ENCODE results near the gene TNS1.

TNS1 gene

GRCh38 chr2:218012284-218012683, 9.5 kb upstream of the TNS1 start:
- Histone ChIP-seq H3K36me3 (ENCODE audit: control insufficient read depth in 1 of 2, insufficient read depth in 2 of 2, low read length in 2 of 2) (no peaks in the 10 kb centered on the region), H3K27me3 (ENCODE audit: low read depth, low read length) (peaks cover 9% of the 10 kb centered on the region), H3K9me3 (ENCODE audit: control insufficient read depth in 1 of 2, low read length in 2 of 2) (no peaks in the 10 kb centered on the region), H3K27ac (ENCODE audit: low read length) (no peak overlapping the region), H3K4me1 (ENCODE audit: control insufficient read depth in 1 of 2, insufficient read depth in 2 of 2, low read length in 2 of 2) (peaks cover 0 to 24% of the 10 kb centered on the region in 2 donors), H3K4me3 (ENCODE audit: low read depth in 1 of 2, low read length in 2 of 2) (no peak overlapping the region)

- Histone ChIP-seq H3K9me3 (ENCODE audit: control insufficient read depth in 1 of 2, low read length in 2 of 2) (no peaks in the 10 kb centered on the region), H3K4me3 (ENCODE audit: low read depth in 1 of 2, low read length in 2 of 2) (no peak overlapping the region), H3K36me3 (ENCODE audit: control insufficient read depth in 1 of 2, insufficient read depth in 2 of 2, low read length in 2 of 2) (no peaks in the 10 kb centered on the region), H3K4me1 (ENCODE audit: control insufficient read depth in 1 of 2, insufficient read depth in 2 of 2, low read length in 2 of 2) (peaks cover 0 to 18% of the 10 kb centered on the region in 2 donors), H3K27ac (ENCODE audit: low read length) (no peak overlapping the region), H3K27me3 (ENCODE audit: low read depth, low read length) (peaks cover 9% of the 10 kb centered on the region)
These were observed 8.9 kb upstream of the TNS1 start for GRCh38 chr2:218011653-218012040.

GRCh38 chr2:218010984-218011652, 8.3 kb upstream of the TNS1 start:
- no peaks in the 10 kb centered on the region for H3K9me3 ChIP-seq (ENCODE audit: control insufficient read depth in 1 of 2, low read length in 2 of 2)
- no peak overlapping the region for H3K27ac ChIP-seq (ENCODE audit: low read length)
- H3K36me3 ChIP-seq (ENCODE audit: control insufficient read depth in 1 of 2, insufficient read depth in 2 of 2, low read length in 2 of 2) = no peaks in the 10 kb centered on the region
- H3K27me3 ChIP-seq (ENCODE audit: low read depth, low read length) = peaks cover 9% of the 10 kb centered on the region
- H3K4me1 ChIP-seq (ENCODE audit: control insufficient read depth in 1 of 2, insufficient read depth in 2 of 2, low read length in 2 of 2) = peaks cover 0 to 18% of the 10 kb centered on the region in 2 donors
- H3K4me3 ChIP-seq (ENCODE audit: low read depth in 1 of 2, low read length in 2 of 2) = peak overlapping the region in 1 of 2 donors; percentile 26

GRCh38 chr2:218010140-218010983, 7.6 kb upstream of the TNS1 start:
- H3K4me1 ChIP-seq (ENCODE audit: control insufficient read depth in 1 of 2, insufficient read depth in 2 of 2, low read length in 2 of 2) = peaks cover 0 to 18% of the 10 kb centered on the region in 2 donors
- H3K27ac ChIP-seq (ENCODE audit: low read length) = no peak overlapping the region
- H3K9me3 ChIP-seq (ENCODE audit: control insufficient read depth in 1 of 2, low read length in 2 of 2) = no peaks in the 10 kb centered on the region
- H3K4me3 ChIP-seq (ENCODE audit: low read depth in 1 of 2, low read length in 2 of 2) = peak overlapping the region; percentile 26 to 63
- no peaks in the 10 kb centered on the region for H3K36me3 ChIP-seq (ENCODE audit: control insufficient read depth in 1 of 2, insufficient read depth in 2 of 2, low read length in 2 of 2)
- H3K27me3 ChIP-seq (ENCODE audit: low read depth, low read length) = peaks cover 9% of the 10 kb centered on the region

GRCh38 chr2:218009765-218010139, 7.0 kb upstream of the TNS1 start:
- Histone ChIP-seq H3K9me3 (ENCODE audit: control insufficient read depth in 1 of 2, low read length in 2 of 2) (no peaks in the 10 kb centered on the region), H3K4me3 (ENCODE audit: low read depth in 1 of 2, low read length in 2 of 2) (peak overlapping the region; percentile 26 to 63), H3K27me3 (ENCODE audit: low read depth, low read length) (peaks cover 9% of the 10 kb centered on the region), H3K4me1 (ENCODE audit: control insufficient read depth in 1 of 2, insufficient read depth in 2 of 2, low read length in 2 of 2) (peaks cover 0 to 18% of the 10 kb centered on the region in 2 donors), H3K27ac (ENCODE audit: low read length) (no peak overlapping the region), H3K36me3 (ENCODE audit: control insufficient read depth in 1 of 2, insufficient read depth in 2 of 2, low read length in 2 of 2) (no peaks in the 10 kb centered on the region)

GRCh38 chr2:218009231-218009630, 6.4 kb upstream of the TNS1 start:
- H3K4me1 ChIP-seq (ENCODE audit: control insufficient read depth in 1 of 2, insufficient read depth in 2 of 2, low read length in 2 of 2) = peaks cover 0 to 18% of the 10 kb centered on the region in 2 donors
- no peak overlapping the region for H3K27ac ChIP-seq (ENCODE audit: low read length)
- H3K4me3 ChIP-seq (ENCODE audit: low read depth in 1 of 2, low read length in 2 of 2) = no peak overlapping the region
- H3K27me3 ChIP-seq (ENCODE audit: low read depth, low read length) = peaks cover 9% of the 10 kb centered on the region
- H3K36me3 ChIP-seq (ENCODE audit: control insufficient read depth in 1 of 2, insufficient read depth in 2 of 2, low read length in 2 of 2) = no peaks in the 10 kb centered on the region
- no peaks in the 10 kb centered on the region for H3K9me3 ChIP-seq (ENCODE audit: control insufficient read depth in 1 of 2, low read length in 2 of 2)

- Histone ChIP-seq H3K4me1 (ENCODE audit: control insufficient read depth in 1 of 2, insufficient read depth in 2 of 2, low read length in 2 of 2) (peaks cover 0 to 21% of the 10 kb centered on the region in 2 donors), H3K27ac (ENCODE audit: low read length) (no peak overlapping the region), H3K9me3 (ENCODE audit: control insufficient read depth in 1 of 2, low read length in 2 of 2) (no peaks in the 10 kb centered on the region), H3K36me3 (ENCODE audit: control insufficient read depth in 1 of 2, insufficient read depth in 2 of 2, low read length in 2 of 2) (no peaks in the 10 kb centered on the region), H3K4me3 (ENCODE audit: low read depth in 1 of 2, low read length in 2 of 2) (no peak overlapping the region), H3K27me3 (ENCODE audit: low read depth, low read length) (peaks cover 9% of the 10 kb centered on the region)
These were observed 5.6 kb upstream of the TNS1 start for GRCh38 chr2:218008060-218009040.

GRCh38 chr2:218006741-218007140, 3.9 kb upstream of the TNS1 start:
- Histone ChIP-seq H3K4me3 (ENCODE audit: low read depth in 1 of 2, low read length in 2 of 2) (no peak overlapping the region), H3K36me3 (ENCODE audit: control insufficient read depth in 1 of 2, insufficient read depth in 2 of 2, low read length in 2 of 2) (no peaks in the 10 kb centered on the region), H3K27me3 (ENCODE audit: low read depth, low read length) (peaks cover 9% of the 10 kb centered on the region), H3K4me1 (ENCODE audit: control insufficient read depth in 1 of 2, insufficient read depth in 2 of 2, low read length in 2 of 2) (peaks cover 0 to 23% of the 10 kb centered on the region in 2 donors), H3K9me3 (ENCODE audit: control insufficient read depth in 1 of 2, low read length in 2 of 2) (no peaks in the 10 kb centered on the region), H3K27ac (ENCODE audit: low read length) (no peak overlapping the region)

- Histone ChIP-seq H3K4me3 (ENCODE audit: low read depth in 1 of 2, low read length in 2 of 2) (no peak overlapping the region), H3K27me3 (ENCODE audit: low read depth, low read length) (peaks cover 9% of the 10 kb centered on the region), H3K4me1 (ENCODE audit: control insufficient read depth in 1 of 2, insufficient read depth in 2 of 2, low read length in 2 of 2) (peaks cover 0 to 20% of the 10 kb centered on the region in 2 donors), H3K9me3 (ENCODE audit: control insufficient read depth in 1 of 2, low read length in 2 of 2) (no peaks in the 10 kb centered on the region), H3K36me3 (ENCODE audit: control insufficient read depth in 1 of 2, insufficient read depth in 2 of 2, low read length in 2 of 2) (no peaks in the 10 kb centered on the region), H3K27ac (ENCODE audit: low read length) (no peak overlapping the region)
These were observed 2.7 kb upstream of the TNS1 start for GRCh38 chr2:218005486-218005885.

- Histone ChIP-seq H3K27me3 (ENCODE audit: low read depth, low read length) (peaks cover 9% of the 10 kb centered on the region), H3K4me1 (ENCODE audit: control insufficient read depth in 1 of 2, insufficient read depth in 2 of 2, low read length in 2 of 2) (peaks cover 0 to 17% of the 10 kb centered on the region in 2 donors), H3K4me3 (ENCODE audit: low read depth in 1 of 2, low read length in 2 of 2) (no peak overlapping the region), H3K9me3 (ENCODE audit: control insufficient read depth in 1 of 2, low read length in 2 of 2) (no peaks in the 10 kb centered on the region), H3K36me3 (ENCODE audit: control insufficient read depth in 1 of 2, insufficient read depth in 2 of 2, low read length in 2 of 2) (no peaks in the 10 kb centered on the region), H3K27ac (ENCODE audit: low read length) (no peak overlapping the region)
These were observed 2.2 kb upstream of the TNS1 start for GRCh38 chr2:218005028-218005427.

- Histone ChIP-seq H3K4me1 (ENCODE audit: control insufficient read depth in 1 of 2, insufficient read depth in 2 of 2, low read length in 2 of 2) (peaks cover 0 to 16% of the 10 kb centered on the region in 2 donors), H3K27me3 (ENCODE audit: low read depth, low read length) (peaks cover 2% of the 10 kb centered on the region), H3K27ac (ENCODE audit: low read length) (no peak overlapping the region), H3K36me3 (ENCODE audit: control insufficient read depth in 1 of 2, insufficient read depth in 2 of 2, low read length in 2 of 2) (no peaks in the 10 kb centered on the region), H3K9me3 (ENCODE audit: control insufficient read depth in 1 of 2, low read length in 2 of 2) (no peaks in the 10 kb centered on the region), H3K4me3 (ENCODE audit: low read depth in 1 of 2, low read length in 2 of 2) (no peak overlapping the region)
These were observed 1.2 kb upstream of the TNS1 start for GRCh38 chr2:218003981-218004419.

Data from muscle layer of duodenum (tissue), 2 donors.